Fibroblast of peridontal ligament (primary cell): ENCODE results near the gene IGSF22.
A peak's percentile ranks its signal among the peaks of the same experiment; 100 is the strongest.

Experiments
- DNase-seq: peaks from one replicate; pipeline ENCODE4 v3.0.0-alpha.2; 2010; ENCODE audit errors: extremely low read depth

Gene IGSF22

GRCh38 chr11:18726040-18726439 is at the start of gene IGSF22:
Gene IGSF22, minus strand, starts transcription at chr11:18726188. Its CDS starts 1,952 bp downstream, at chr11:18724236.
- no peak for DNase-seq

DNA sequence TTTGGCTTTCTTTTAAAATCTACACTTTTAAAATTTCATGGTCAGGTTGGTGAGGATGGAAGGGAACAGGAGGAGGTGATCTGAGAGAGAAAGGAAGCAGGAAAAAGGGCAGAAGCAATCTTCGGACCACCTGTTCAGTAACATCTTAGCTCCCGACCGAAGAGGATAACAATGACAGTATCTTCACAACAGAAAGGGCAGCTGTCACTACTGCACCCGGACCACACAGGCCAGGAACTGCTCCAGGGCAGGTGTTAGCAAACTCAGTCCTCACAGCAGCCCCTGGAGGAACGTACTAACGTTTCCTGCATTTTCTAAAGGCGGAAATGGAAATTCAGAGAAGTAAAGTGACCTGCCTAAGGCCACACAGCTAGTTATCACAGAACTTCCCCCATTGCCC is 48.8 kb upstream of the IGSF22 start:
- DNase-seq, result no peak

- no peak for DNase-seq
These were observed 47.7 kb upstream of the IGSF22 start for GRCh38 chr11:18773681-18774080.

- DNase-seq, result no peak
These were observed 47.1 kb upstream of the IGSF22 start for GRCh38 chr11:18773104-18773503.

DNA sequence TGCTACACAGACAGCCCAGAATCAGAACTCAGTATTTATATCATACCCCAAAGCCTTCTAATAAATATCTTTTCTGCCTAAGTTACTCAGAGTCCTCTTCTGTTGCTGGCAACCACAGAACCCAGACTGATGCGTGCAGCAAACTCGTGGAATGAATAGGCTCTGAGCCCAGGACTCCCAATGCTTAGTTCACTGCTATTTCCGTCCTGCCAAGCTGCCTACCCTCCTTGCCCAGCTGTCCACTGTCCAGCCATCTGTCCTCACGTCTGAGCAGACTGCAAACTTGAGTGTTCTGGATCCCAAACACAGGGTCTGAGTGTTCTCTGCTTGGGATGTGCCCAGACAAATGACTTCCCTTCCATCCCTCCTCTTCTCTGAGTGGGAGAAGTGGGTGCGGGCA is 46.2 kb upstream of the IGSF22 start:
- DNase-seq, result no peak

- no peak for DNase-seq
These were observed 45.5 kb upstream of the IGSF22 start for GRCh38 chr11:18771266-18772035.

GRCh38 chr11:18770479-18771125 is 44.6 kb upstream of the IGSF22 start:
- no peak for DNase-seq

GRCh38 chr11:18769802-18770456 is 43.9 kb upstream of the IGSF22 start:
- DNase-seq, result no peak

- no peak for DNase-seq
These were observed 43.0 kb upstream of the IGSF22 start for GRCh38 chr11:18768978-18769377.

GRCh38 chr11:18768472-18768901 is 42.5 kb upstream of the IGSF22 start:
- DNase-seq, result no peak

DNA sequence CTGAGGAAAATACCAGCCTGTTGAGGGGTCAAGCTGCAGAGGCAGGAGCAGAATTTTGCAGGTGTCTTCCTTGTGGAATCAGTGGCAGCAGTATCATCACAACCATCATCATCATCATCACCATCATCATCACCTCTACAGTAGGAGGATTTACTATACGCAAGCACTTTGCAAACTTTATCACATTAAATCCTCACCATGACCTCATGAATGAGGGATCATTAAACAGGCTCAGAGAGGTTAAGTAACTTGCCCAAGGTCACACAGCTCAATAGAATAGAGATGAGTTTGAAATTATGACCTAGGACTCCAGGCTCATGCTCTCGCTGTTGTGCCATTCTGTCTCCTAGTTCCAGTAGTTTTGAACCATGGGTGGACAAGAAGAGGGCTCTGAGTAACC is 40.0 kb upstream of the IGSF22 start:
- no peak for DNase-seq

GRCh38 chr11:18765554-18765953 is 39.6 kb upstream of the IGSF22 start:
- DNase-seq, result no peak

- DNase-seq, result no peak
These were observed 35.8 kb upstream of the IGSF22 start for GRCh38 chr11:18761741-18762140.

DNA sequence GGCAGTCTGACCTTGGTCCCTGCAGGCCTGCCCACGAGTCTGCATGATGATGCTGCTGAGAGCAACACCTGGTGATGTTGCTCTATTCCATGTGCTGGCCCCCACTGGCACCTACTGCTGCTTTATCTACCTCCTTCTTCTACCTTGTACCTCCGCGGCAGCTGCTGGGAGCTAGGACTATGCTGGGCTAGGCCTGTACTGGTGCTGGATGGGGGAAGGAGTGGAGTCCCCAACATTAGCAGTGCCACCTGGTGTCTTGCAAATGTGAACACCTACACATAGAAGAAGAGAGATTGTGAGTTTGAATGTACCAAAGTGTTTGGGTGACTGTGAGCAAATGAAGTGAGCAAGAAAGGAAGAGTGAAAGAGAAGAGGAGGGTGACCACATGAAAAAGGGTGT is 35.2 kb upstream of the IGSF22 start:
- DNase-seq, result no peak

DNA sequence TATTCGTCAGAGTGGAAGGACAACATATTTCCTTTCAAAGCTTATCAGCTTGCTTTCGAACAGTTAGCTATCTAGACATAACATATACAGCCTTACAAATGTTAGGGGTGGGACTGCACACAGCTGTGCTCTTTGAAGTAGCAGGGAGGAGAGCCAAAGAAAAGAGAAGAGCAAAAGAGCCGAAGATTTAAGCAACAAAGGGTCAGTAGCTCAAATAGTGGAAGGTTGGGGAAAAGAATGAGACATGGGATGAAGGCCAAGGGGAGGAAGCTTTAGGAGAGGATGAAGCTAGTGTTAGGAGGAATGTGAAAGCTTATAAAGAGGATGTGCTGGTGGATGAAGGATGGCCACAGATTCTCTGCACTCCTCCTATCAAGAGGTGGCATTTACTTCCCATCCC is 31.8 kb upstream of the IGSF22 start:
- DNase-seq, result no peak

DNA sequence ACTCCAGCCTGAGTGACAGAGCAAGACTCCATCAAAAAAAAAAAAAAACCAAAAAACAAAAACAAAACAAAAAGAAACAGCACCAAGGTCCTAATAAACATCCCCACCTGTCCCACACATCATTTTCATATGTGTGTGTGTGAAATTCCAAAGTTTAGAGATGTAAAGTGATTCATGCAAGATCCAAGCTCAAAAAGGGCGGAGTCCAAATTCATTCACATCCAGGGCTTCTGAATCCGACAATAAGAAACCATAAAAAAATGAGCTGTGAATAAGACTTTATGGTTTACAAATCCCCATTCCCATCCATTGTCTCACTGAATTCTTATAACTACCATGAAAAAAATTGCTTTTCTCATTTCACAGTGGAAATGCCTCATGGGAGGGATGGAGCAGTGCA is 30.9 kb upstream of the IGSF22 start:
- no peak for DNase-seq

DNA sequence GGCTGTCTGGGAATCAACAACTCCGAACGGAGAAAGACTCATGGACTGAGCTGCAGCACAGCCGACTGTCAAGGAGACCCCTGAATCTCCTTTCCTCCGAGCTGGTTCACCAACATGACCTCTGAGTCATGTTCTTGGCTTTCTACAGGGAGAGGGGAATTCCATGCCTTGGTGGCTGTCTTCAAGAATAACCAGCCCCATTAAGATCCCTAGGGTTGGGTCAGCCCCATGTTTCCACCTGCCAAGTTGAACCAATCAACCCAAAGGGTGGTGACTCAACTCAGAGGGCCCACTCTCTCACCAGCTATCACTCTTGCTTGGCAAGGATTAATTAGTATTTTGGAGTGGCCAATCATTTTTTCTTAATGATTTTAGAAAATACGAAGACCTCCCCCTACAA is 28.3 kb upstream of the IGSF22 start:
- DNase-seq, result no peak

GRCh38 chr11:18752502-18752901 is 26.5 kb upstream of the IGSF22 start:
- no peak for DNase-seq

DNA sequence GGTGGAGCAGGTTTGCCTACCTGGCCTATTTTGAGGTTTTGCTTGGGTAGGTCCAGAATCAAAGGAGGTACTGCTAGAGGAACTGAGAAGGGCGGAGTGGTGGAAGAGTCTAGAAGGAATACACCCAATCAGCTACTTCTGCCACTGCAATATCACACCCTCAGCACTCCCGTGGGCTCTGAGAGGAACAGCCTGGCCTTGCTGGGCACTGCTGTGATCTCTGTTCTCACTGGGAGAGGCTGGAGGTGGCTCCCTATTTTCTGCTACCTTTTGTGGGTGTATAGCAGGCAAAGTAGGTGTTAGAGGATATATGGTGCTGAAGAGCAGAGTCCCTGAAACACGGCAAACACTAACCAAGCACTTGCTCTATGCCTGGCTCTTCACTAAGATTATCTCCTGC is 25.0 kb upstream of the IGSF22 start:
- DNase-seq, result no peak

GRCh38 chr11:18749681-18750319 is 23.8 kb upstream of the IGSF22 start:
- DNase-seq, result peak; percentile 61

GRCh38 chr11:18748766-18749365 is 22.9 kb upstream of the IGSF22 start:
- no peak for DNase-seq

DNA sequence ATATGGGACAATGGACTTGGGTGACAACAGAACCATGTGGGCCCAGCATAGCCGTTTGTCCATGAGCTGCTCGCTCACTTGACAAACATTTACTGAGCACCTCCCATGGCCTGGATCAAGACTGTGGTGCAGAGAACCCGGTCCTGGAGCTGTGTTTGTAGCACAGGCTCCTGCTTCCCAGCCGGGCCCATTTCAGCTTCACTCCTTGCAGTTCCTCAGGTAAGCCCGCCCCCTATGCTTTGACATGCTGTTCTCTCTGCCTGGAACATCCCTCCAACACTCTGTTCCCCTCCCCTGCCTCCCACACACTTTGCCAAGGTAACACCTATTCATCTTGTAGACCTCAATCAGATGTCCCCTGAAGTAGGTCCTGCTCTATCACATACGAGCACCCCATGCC is 19.3 kb upstream of the IGSF22 start:
- no peak for DNase-seq
